PC-9 (cell line): ENCODE measurements around the gene UFD1. TPM values are rescaled to one million over a fixed set of nuclear protein-coding genes. Genes with fewer than 3 reads are reported as not detected.

Experiments used
- BruUV-seq: library from RNA; stranded (reverse); fragments of 400-500 nt; replicated peaks from 2 replicates; lab custom pipeline; 2021; lab: Mats Ljungman, UMichigan
- CTCF ChIA-PET: fragments of 300-600 bp; sonication (Branson Sonifier 250); formaldehyde crosslinking; loops from one replicate; lab custom pipeline; 2022; ENCODE audit warnings: antibody characterized with exemption; lab: Charles Lee
- POLR2A ChIA-PET: fragments of 300-600 bp; sonication (Branson Sonifier 250); formaldehyde crosslinking; loops from one replicate; lab custom pipeline; 2022; ENCODE audit warnings: antibody characterized with exemption; ENCODE audit not compliant: unreplicated experiment; lab: Charles Lee
- DNase-seq, 2 experiments: peaks; one replicate each; pipeline versions ENCODE4 v3.0.0 to v3.0.0-alpha.2; 2015 to 2022; ENCODE audit warnings: mixed read lengths in 1 of 2
- H2AFZ ChIP-seq: fragments of 200-600 bp; sonication (generic); 2 replicates; pipeline ENCODE4 v1.8.1; 2017; ENCODE audit warnings: antibody characterized with exemption
- H3F3A ChIP-seq: fragments of 200-600 bp; sonication (generic); 2 replicates; pipeline ENCODE4 v1.8.1; 2017; ENCODE audit warnings: antibody characterized with exemption, mild to moderate bottlenecking, low read depth; ENCODE audit not compliant: insufficient read depth
- H3K27ac ChIP-seq: fragments of 200-600 bp; sonication (generic); 2 replicates; pipeline ENCODE4 v1.6.1; 2016; ENCODE audit warnings: mixed run types
- H3K27me3 ChIP-seq: fragments of 200-600 bp; sonication (generic); 2 replicates; pipeline ENCODE4 v1.6.1; 2016; ENCODE audit warnings: low read depth, mixed run types; ENCODE audit not compliant: insufficient read depth
- H3K36me3 ChIP-seq: fragments of 200-600 bp; sonication (generic); 2 replicates; pipeline ENCODE4 v1.6.1; 2016; ENCODE audit warnings: low read depth, mixed run types
- H3K4me1 ChIP-seq: fragments of 200-600 bp; sonication (generic); replicated peaks from 2 replicates; pipeline ENCODE4 v1.6.1; 2016; ENCODE audit warnings: mixed run types; ENCODE audit not compliant: insufficient read depth
- H3K4me2 ChIP-seq: fragments of 200-600 bp; sonication (generic); 2 replicates; pipeline ENCODE4 v1.6.1; 2017; ENCODE audit warnings: mixed run types
- H3K4me3 ChIP-seq: fragments of 200-600 bp; sonication (generic); 2 replicates; pipeline ENCODE4 v1.6.1; 2016; ENCODE audit warnings: mixed run types
- H3K79me2 ChIP-seq: fragments of 200-600 bp; sonication (generic); 2 replicates; pipeline ENCODE4 v1.6.1; 2017; ENCODE audit warnings: low read depth, mixed run types
- H3K9me2 ChIP-seq: fragments of 200-600 bp; sonication (generic); 2 replicates; pipeline ENCODE4 v1.8.1; 2017; ENCODE audit warnings: mild to moderate bottlenecking; ENCODE audit not compliant: insufficient read depth
- H3K9me3 ChIP-seq: fragments of 200-600 bp; sonication (generic); 2 replicates; pipeline ENCODE4 v1.8.1; 2016; ENCODE audit warnings: low read depth; ENCODE audit not compliant: insufficient read depth
- H4K20me1 ChIP-seq: fragments of 200-600 bp; sonication (generic); 2 replicates; pipeline ENCODE4 v1.8.1; 2017; ENCODE audit not compliant: insufficient read depth
- EZH2 ChIP-seq: fragments of 200-600 bp; sonication (generic); IDR thresholded peaks from 2 replicates; pipeline ENCODE4 v1.8.0; 2017; ENCODE audit warnings: antibody characterized with exemption, low read depth
- intact Hi-C: fragments of 100-400 bp; cut with micrococcal nuclease; formaldehyde crosslinking; loops from one replicate; pipeline ENCODE4 v1.10.0; 2022; ENCODE audit not compliant: unreplicated experiment
- total RNA-seq: library from RNA; stranded (reverse); gene quantifications from 2 replicates; pipeline ENCODE4 v1.2.3, GENCODE V29; 2021
- TF ChIP-seq, protein P1 (sequence below): fragments of 200-600 bp; sonication (generic); conservative IDR thresholded peaks from 2 replicates; pipeline ENCODE4 v1.6.1; 2017; ENCODE audit warnings: mixed run types, antibody characterized with exemption, mild to moderate bottlenecking, moderate library complexity

UFD1 gene
- total RNA-seq, 1 experiment from 2014 or later: 66.9 TPM

DNA sequence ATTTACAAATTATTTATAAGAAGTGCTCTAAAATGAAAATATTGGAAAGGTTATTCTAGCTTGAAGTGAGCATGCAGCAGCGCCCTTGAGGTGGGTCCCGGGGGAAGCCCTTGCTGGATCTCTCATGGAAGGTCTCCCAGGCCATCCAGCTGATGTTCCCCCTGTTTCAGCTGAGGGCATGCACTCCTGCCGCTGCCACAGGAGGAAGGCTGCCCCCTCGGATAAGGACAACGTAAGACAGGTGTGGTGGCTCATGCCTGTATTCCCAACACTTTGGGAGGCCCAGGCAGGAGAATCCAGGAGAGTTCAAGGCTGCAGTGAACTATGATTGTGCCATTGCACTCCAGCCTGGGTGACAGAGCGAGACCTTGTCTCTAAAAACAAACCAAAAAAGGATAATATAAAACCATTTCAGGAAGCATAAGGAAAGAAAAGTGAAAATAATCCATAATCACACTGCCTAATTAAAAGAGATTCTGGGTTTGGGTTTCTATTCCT is 15.7 kb upstream of the UFD1 start:
- Histone ChIP-seq H3K36me3 (no peaks in the 10 kb centered on the region), H3K4me2 (no peak overlapping the region), H4K20me1 (no peaks in the 10 kb centered on the region), H3K4me1 (no peaks in the 10 kb centered on the region), H3K79me2 (no peaks in the 10 kb centered on the region), H3K27me3 (no peaks in the 10 kb centered on the region), H3K9me3 (no peaks in the 10 kb centered on the region), H3K9me2 (no peaks in the 10 kb centered on the region), H3K27ac (no peak overlapping the region), H3F3A (no peaks in the 10 kb centered on the region), H2AFZ (no peak overlapping the region), H3K4me3 (no peak overlapping the region)
- TF ChIP-seq, protein P1, sequence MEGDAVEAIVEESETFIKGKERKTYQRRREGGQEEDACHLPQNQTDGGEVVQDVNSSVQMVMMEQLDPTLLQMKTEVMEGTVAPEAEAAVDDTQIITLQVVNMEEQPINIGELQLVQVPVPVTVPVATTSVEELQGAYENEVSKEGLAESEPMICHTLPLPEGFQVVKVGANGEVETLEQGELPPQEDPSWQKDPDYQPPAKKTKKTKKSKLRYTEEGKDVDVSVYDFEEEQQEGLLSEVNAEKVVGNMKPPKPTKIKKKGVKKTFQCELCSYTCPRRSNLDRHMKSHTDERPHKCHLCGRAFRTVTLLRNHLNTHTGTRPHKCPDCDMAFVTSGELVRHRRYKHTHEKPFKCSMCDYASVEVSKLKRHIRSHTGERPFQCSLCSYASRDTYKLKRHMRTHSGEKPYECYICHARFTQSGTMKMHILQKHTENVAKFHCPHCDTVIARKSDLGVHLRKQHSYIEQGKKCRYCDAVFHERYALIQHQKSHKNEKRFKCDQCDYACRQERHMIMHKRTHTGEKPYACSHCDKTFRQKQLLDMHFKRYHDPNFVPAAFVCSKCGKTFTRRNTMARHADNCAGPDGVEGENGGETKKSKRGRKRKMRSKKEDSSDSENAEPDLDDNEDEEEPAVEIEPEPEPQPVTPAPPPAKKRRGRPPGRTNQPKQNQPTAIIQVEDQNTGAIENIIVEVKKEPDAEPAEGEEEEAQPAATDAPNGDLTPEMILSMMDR: no peak
- TF ChIP-seq EZH2: no peak
- intact Hi-C loops: loop anchor here (5.0 kb wide), 1 partner anchor 133 kb away; no protein-coding TSS in a partner anchor
- no TSS peak for BruUV-seq
- ChIA-PET CTCF (no interaction called here), POLR2A (no interaction called here)
- no peak for DNase-seq

DNA sequence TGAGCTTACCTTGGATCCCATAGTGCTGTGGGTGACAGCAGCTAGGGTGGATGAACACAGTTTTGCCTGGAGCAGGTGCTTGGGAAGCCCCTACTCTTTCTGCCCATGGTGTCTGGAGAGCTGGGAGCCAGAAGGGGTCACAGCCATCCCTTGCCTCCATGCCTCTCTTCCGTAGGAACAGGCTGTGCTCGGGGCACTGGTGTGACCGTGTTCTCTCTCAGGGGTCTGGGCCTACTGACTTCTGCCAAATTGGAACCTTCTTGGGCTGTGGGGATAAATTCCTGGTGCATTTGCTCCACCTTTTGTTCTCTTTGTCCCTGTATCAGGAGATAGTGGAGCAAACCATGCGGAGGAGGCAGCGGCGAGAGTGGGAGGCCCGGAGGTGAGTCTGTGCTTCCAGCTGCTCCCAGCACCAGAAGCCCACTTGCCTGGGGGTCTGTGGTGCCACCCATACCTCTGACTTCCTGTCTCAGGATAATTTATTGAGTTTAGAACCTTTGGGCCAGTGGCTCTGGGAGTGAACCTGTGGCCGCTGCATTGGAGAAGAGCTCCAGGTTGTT is 15.1 kb upstream of the UFD1 start:
- DNase-seq: no peak
- no peak overlapping the region for H3K27ac ChIP-seq
- TF ChIP-seq, protein P1: no peak
- TF ChIP-seq EZH2: no peak
- no peak overlapping the region for H3K4me2 ChIP-seq
- POLR2A ChIA-PET: no interaction called here
- H4K20me1 ChIP-seq: no peaks in the 10 kb centered on the region
- H3K79me2 ChIP-seq: no peaks in the 10 kb centered on the region
- no peaks in the 10 kb centered on the region for H3F3A ChIP-seq
- no peak overlapping the region for H2AFZ ChIP-seq
- no peaks in the 10 kb centered on the region for H3K9me3 ChIP-seq
- H3K4me1 ChIP-seq: no peaks in the 10 kb centered on the region
- intact Hi-C loops: no loop called here
- H3K9me2 ChIP-seq: no peaks in the 10 kb centered on the region
- no peaks in the 10 kb centered on the region for H3K36me3 ChIP-seq
- no peak overlapping the region for H3K4me3 ChIP-seq
- CTCF ChIA-PET: no interaction called here
- no TSS peak for BruUV-seq
- H3K27me3 ChIP-seq: no peaks in the 10 kb centered on the region

DNA sequence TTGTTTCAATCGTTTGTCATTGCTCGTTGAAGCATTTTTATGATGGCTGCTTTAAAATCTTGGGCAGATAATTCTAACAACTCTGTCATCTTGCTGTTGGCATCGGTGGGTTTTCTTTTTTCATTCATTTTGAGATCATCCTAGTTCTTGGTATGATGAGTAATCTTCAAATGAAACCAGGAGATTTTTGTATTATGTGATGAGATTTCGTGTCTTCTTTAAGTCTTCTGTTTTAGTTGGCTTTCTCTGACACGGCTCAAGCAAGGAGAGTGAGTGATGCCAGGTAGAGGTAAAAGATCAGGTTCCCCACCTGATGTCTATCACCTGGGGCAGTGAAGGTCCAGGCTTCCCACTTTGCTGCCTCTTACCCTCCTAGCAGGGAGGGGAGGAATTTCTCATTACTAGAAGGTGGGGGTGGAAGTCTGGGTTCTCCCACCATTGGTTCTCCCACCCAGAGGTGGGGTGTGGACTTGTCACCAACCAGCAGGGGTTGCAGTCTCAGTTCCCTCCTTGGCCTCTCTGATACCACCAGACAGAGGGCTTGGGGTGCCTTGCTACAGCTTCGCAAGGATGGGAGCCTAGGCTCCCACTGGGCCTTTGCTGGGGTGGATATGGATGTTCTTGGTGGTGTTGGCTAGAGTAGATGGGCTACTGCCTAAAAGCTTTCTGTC is 13.6 kb upstream of the UFD1 start:
- CTCF ChIA-PET: no interaction called here
- BruUV-seq: no TSS peak

More for the DNA sequence above, 13.6 kb upstream of the UFD1 start:
- Histone ChIP-seq H3K4me1 (no peaks in the 10 kb centered on the region), H3K36me3 (no peaks in the 10 kb centered on the region), H3K79me2 (no peaks in the 10 kb centered on the region), H2AFZ (no peak overlapping the region), H3K9me3 (no peaks in the 10 kb centered on the region), H3K27me3 (no peaks in the 10 kb centered on the region), H3K27ac (no peak overlapping the region), H3K4me3 (no peak overlapping the region), H4K20me1 (no peaks in the 10 kb centered on the region), H3K9me2 (no peaks in the 10 kb centered on the region), H3K4me2 (no peak overlapping the region), H3F3A (no peaks in the 10 kb centered on the region)
- intact Hi-C loops: no loop called here
- no peak for DNase-seq
- TF ChIP-seq EZH2: no peak
- TF ChIP-seq, protein P1: no peak
- POLR2A ChIA-PET: no interaction called here
